Esophagus muscularis mucosa (tissue), 4 donors: Measurements from ENCODE around the gene EXOSC10.

Experiments
- CTCF ChIP-seq, 3 experiments: fragments of 200-600 bp in 2 of 3; fragments of 450-650 bp in 1 of 3; sonication (generic) in 2 of 3; IDR thresholded peaks; one replicate each; pipeline ENCODE4 v1.5.1; 2017 to 2019; ENCODE audit warnings: antibody characterized with exemption in 3 of 3, mild to moderate bottlenecking in 2 of 3, moderate library complexity in 1 of 3
- EP300 ChIP-seq: sonication (generic); formaldehyde crosslinking; IDR thresholded peaks from one replicate; pipeline ENCODE4 v1.6.1; 2017; ENCODE audit warnings: antibody characterized with exemption
- POLR2A ChIP-seq: fragments of 450-650 bp; IDR thresholded peaks from one replicate; pipeline ENCODE4 v1.6.1; 2017; ENCODE audit warnings: antibody characterized with exemption, moderate library complexity, mild to moderate bottlenecking, low read depth
- POLR2AphosphoS5 ChIP-seq, 2 donors: sonication (generic); formaldehyde crosslinking; IDR thresholded peaks; one replicate each; pipeline ENCODE4 v1.6.1; 2017; ENCODE audit warnings: antibody characterized with exemption in 2 of 2

GRCh38 chr1:11056504-11056903 lies 43.2 kb downstream of the EXOSC10 start:
- TF ChIP-seq CTCF (IDR thresholded peaks at IDR 0.05): no peak
- TF ChIP-seq POLR2A: no peak
- no peak for TF ChIP-seq POLR2AphosphoS5 (IDR thresholded peaks at IDR 0.05)
- no peak for TF ChIP-seq EP300
